ENCODE data around the gene HBG1.

GRCh38 chr11:5229796-5230195, 19.9 kb downstream of the HBG1 start:
- TF ChIP-seq POLR2AphosphoS5 (IDR thresholded peaks at IDR 0.05; ENCODE audit: low read depth, low read length) (no peak), TAF1 (IDR thresholded peaks at IDR 0.05; ENCODE audit: borderline replicate concordance, insufficient read depth, low read length) (no peak)
- TF ChIP-seq, protein P1, sequence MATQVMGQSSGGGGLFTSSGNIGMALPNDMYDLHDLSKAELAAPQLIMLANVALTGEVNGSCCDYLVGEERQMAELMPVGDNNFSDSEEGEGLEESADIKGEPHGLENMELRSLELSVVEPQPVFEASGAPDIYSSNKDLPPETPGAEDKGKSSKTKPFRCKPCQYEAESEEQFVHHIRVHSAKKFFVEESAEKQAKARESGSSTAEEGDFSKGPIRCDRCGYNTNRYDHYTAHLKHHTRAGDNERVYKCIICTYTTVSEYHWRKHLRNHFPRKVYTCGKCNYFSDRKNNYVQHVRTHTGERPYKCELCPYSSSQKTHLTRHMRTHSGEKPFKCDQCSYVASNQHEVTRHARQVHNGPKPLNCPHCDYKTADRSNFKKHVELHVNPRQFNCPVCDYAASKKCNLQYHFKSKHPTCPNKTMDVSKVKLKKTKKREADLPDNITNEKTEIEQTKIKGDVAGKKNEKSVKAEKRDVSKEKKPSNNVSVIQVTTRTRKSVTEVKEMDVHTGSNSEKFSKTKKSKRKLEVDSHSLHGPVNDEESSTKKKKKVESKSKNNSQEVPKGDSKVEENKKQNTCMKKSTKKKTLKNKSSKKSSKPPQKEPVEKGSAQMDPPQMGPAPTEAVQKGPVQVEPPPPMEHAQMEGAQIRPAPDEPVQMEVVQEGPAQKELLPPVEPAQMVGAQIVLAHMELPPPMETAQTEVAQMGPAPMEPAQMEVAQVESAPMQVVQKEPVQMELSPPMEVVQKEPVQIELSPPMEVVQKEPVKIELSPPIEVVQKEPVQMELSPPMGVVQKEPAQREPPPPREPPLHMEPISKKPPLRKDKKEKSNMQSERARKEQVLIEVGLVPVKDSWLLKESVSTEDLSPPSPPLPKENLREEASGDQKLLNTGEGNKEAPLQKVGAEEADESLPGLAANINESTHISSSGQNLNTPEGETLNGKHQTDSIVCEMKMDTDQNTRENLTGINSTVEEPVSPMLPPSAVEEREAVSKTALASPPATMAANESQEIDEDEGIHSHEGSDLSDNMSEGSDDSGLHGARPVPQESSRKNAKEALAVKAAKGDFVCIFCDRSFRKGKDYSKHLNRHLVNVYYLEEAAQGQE (IDR thresholded peaks at IDR 0.05; ENCODE audit: insufficient read depth in 1 of 2, low read depth in 2 of 2, low read length in 2 of 2), result no peak

All from PFSK-1 (cell line).